ENCODE results near the gene HCN3.
"Not testable (repeated sequence)": the region's sequence is repeated elsewhere in the genome, so short reads cannot be mapped to it uniquely, and the experiment has no call there.

Gene HCN3

DNA sequence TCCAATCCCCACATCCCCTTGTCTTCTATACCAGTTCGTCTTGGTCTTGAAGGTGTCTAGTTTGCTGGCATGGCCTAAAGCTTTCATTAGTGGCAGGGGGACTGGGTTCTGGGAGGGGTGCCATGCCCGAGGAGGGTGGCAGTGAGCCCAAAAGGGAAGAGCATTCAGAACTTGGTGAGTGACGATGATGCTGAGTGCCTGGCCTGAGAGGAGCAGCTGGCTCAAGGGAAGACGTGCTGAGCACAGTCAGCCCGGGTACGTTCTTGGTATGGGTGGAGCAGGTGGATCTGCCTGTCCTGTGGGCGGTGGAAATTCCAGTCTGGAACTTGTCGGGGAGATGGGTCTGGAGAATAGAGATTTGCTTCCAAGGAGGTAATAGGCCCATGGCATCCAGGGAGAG, 36.0 kb downstream of the HCN3 start:
- no peak for DNase-seq (ENCODE audit: low spot score)

DNA sequence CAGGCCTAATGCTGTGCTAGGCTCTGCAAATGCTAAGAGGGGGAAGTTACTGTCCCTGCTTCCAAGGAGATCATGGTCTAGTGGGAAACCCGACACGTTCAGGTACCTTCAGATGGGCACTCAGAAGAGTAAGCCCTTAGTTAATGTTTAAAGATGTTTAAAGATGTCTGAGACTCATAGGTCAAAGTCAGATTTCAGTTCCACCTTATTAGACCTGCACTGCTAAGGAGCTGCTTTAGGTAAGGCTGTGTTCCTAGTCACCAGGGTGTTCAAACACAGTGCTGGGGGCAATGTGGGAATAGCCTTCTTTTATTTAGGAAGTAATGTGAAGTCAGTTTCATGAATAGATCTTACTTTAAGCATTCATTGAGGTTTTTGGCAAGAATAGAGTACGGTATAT, 39.7 kb downstream of the HCN3 start:
- DNase-seq (ENCODE audit: low spot score): no peak

DNA sequence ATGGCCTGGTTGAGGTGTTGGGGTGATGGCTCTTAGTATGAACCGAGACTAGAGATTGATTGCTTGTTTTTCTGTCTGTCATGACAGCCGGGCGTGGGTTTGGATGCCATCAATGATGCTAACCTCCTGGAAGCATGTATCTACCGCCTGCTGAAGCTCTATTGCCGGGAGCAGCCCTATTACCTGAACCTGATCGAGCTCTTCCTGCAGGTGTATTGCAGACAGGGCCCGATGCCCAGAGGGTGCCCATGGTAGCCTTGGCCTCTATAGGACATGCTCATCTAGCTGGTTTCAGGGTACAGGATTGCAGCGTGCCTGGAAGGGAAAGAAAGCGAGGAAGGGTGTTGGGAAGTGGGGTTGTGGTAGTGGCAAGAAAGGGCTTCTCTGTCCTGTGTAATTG, 40.8 kb downstream of the HCN3 start:
- DNase-seq (ENCODE audit: low spot score): no peak

GRCh38 chr1:155319536-155319935, 42.3 kb downstream of the HCN3 start:
- DNase-seq (ENCODE audit: low spot score): no peak

DNA sequence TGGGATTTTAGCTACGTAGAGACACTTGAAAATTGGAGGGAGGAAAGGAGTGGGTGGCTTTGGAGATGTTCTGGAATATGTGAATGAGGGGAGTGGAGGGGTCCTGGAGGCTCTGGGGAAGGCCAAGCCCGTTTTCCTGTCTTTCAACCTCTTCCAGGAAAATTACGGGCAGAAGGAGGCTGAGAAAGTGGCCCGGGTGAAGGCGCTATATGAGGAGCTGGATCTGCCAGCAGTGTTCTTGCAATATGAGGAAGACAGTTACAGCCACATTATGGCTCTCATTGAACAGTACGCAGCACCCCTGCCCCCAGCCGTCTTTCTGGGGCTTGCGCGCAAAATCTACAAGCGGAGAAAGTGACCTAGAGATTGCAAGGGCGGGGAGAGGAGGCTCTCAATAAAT, 43.0 kb downstream of the HCN3 start:
- DNase-seq (ENCODE audit: low spot score): no peak

GRCh38 chr1:155320661-155321617, 43.7 kb downstream of the HCN3 start, which contains the start of gene RUSC1:
Gene RUSC1 (plus strand): TSS chr1:155320894. CDS start chr1:155321774, 880 bp downstream.
- peak; percentile 64 for DNase-seq (ENCODE audit: low spot score)

DNA sequence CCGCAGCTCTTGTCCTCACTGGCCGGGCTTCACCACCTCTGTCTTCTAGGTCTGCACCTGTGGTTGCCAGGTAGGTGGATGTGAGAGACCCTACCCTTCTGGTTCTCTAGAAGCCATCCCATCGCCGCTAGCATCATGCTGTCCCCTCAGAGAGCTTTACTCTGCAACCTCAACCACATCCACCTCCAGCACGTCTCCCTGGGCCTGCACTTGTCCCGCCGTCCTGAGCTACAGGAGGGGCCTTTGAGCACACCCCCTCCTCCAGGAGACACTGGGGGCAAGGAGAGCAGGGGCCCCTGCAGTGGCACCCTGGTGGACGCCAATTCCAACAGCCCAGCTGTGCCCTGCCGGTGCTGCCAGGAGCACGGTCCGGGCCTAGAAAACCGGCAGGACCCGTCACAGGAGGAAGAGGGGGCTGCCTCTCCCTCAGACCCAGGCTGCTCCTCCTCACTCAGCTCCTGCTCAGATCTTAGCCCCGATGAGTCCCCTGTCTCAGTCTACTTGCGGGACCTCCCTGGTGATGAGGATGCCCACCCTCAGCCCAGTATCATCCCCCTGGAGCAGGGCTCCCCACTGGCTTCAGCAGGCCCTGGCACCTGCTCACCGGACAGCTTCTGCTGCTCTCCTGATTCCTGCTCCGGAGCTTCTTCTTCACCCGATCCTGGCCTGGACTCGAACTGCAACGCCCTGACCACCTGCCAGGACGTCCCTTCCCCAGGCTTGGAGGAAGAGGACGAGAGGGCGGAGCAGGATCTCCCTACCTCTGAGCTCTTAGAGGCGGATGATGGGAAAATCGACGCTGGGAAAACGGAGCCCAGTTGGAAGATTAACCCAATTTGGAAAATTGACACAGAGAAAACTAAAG, 44.6 kb downstream of the HCN3 start:
- no peak for DNase-seq (ENCODE audit: low spot score)

GRCh38 chr1:155322571-155322952, 45.3 kb downstream of the HCN3 start:
- no peak for DNase-seq (ENCODE audit: low spot score)

DNA sequence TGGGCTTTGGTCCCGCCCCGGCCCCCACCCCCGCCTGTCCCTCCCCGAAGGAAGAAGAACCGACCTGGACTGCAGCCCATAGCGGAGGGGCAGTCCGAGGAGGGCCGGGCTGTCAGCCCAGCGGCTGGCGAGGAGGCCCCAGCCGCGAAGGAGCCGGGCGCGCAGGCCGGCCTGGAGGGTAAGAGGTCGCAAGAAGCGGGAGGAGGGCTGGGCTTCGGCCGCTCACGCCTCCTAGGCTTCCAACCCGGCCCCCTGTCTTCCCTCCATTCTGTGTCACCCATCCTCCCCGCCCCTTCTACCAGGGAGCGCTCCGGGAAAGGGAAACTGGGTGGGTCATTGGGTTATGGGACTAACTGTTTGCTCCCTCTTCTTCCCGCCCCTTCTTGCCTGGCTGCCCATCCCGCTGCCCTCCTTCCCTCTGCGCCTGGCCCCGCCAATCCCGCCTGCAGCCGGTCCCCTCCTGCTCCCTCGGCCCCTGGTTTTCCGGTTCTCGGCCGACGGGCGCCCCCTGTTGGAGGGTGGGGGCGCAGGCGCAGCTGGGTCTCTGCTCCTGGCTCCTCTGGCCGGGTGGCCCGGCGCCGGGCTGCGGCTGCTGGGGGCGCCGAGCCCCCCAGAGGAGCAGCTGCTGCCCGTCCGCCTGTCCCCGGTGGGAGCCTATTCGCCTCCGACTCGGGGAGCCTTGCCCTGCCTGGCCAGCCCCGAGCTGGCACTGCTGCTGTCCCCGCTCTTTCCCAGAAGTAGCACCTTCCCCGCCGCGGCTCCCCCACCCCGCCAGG, 45.9 kb downstream of the HCN3 start:
- peak; percentile 84 for DNase-seq (ENCODE audit: low spot score)

GRCh38 chr1:155323729-155324036, 46.4 kb downstream of the HCN3 start:
- DNase-seq (ENCODE audit: low spot score): peak; percentile 81

GRCh38 chr1:155324037-155324716, 46.9 kb downstream of the HCN3 start:
- DNase-seq (ENCODE audit: low spot score): peak; percentile 96

- DNase-seq (ENCODE audit: low spot score): no peak
Measured at GRCh38 chr1:155324717-155325602, 47.7 kb downstream of the HCN3 start.

DNA sequence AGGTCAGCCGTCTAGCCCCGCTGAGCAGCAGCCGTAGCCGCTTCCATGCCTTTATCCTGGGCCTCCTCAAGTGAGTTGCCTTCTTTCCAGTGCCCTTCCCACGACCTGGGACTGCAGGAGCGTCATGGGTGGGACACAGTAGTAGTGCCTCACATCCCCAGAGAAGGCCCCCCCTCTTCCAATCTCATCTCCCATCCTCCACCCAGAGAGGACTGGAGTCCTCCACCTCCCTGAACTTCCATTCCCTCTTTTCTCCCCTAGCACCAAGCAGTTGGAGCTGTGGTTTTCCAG, 48.3 kb downstream of the HCN3 start:
- DNase-seq (ENCODE audit: low spot score): no peak

- DNase-seq (ENCODE audit: low spot score): no peak
Measured at GRCh38 chr1:155326020-155326526, 48.8 kb downstream of the HCN3 start.

GRCh38 chr1:155326631-155327037, 49.4 kb downstream of the HCN3 start:
- DNase-seq (ENCODE audit: low spot score): no peak

DNA sequence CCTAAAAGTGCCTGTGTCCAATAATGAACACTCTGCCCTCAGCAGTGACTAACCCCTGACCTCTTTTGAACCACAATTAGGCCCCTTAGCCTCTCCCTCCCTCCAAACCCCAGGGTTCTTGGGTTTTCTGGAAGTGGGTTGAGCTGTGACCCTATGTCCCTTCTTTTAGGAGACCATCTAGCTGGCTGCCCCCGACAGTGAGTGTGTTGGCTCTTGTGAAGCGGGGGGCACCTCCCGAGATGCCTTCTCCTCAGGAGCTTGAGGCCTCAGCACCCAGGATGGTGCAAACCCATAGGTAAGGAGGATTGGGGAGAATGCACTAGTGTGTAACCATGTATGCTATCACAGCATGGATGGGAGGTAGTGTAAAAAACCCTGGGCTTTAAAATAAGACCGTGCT, 50.7 kb downstream of the HCN3 start:
- no peak for DNase-seq (ENCODE audit: low spot score)

- not testable (repeated sequence) for DNase-seq (ENCODE audit: low spot score)
Measured at GRCh38 chr1:155328856-155329255, 51.6 kb downstream of the HCN3 start.

DNA sequence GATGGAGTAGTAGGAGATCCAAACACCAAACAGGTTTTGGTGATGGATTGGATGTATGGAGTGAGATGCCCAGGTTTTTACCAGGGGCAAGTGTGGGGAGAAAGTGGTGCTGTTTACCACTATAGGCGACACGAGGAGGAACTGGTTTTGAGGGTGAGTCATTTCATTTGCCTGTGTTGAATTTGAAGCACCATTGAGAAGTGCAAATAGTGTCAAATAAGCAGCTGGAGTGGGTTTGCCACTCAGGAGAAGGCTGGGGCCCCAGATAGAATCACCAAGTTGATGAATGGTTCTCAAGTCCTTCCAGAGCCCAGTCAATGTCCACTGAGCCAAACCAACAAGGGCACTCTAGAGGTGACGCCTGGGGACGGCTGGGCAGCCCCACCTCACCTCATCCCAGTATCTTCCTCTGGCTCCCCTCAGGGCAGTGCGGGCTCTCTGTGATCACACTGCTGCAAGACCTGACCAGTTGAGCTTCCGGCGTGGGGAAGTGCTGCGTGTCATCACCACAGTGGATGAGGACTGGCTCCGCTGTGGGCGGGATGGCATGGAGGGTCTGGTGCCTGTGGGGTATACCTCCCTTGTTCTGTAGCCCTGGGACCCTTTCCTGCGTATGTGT, 52.8 kb downstream of the HCN3 start:
- DNase-seq (ENCODE audit: low spot score): no peak

DNA sequence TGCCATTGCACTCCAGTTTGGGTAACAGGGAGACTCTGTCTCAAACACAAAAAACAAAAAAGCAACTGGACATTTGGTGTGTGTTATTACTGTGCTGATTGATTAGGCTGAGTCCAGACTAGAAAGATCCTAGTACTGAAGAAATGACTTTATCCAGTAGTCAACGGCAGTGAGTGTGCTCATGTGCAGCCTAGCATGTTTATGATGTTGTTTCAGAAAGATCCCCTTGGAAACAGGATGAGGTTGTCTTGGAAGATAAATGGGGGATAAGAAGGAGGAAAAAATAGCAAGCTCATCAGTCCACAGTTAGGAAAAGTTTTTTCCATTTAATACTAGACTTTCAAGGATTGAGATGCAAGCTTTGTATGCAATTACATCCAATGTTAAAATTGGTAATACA, 57.7 kb downstream of the HCN3 start:
- DNase-seq (ENCODE audit: low spot score): no peak

Measured in globus pallidus (tissue), 1 donor.